ENCODE measurements around the gene JPH3.

JPH3 gene

DNA sequence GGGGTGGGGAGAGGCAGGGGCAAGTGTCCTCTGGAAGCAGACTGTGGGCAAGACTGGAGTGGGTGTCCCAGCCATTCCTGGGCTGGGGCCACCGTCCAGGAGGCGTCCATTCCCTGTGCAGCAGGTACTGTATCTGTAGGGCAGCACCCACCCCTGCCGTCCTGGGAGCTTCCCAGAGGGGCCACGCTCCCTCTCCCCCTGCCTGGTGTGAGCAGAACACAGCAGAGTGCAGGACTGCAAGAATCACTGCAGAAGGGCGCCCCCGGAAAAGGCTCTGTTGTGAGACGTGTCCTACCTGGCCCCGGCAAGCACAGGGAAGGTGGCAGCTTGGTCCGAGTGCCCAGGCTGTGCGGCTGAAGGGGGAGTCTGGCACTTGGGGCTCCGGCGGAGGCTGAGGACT, 93.2 kb downstream of the JPH3 start:
- no peak for TF ChIP-seq POLR2A (IDR thresholded peaks at IDR 0.05; ENCODE audit: low read depth, low read length)
- no peak for FAIRE-seq
- no peak for DNase-seq (ENCODE audit: insufficient read length, low spot score)

DNA sequence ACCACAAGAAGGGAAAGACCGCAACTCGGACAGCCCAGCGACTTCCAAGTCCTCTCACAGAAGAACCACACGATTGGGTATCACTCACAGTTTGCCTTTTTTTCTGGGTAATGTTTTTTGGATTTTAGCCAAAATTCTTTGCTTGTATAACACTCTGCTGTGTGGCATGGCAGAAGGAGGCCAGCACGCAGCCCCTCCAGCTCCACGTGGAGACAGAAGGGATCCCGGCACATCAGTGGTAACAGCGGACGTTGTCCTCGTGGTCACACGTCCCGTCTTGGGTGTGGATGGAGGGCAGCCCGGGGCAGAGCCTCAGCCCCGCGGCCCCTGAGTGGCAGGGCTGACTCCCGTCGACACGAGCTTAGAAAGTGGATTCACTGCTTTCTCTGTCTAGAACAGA, 94.4 kb downstream of the JPH3 start:
- DNase-seq (ENCODE audit: insufficient read length, low spot score), result no peak
- FAIRE-seq, result no peak
- TF ChIP-seq POLR2A (IDR thresholded peaks at IDR 0.05; ENCODE audit: low read depth, low read length), result no peak

DNA sequence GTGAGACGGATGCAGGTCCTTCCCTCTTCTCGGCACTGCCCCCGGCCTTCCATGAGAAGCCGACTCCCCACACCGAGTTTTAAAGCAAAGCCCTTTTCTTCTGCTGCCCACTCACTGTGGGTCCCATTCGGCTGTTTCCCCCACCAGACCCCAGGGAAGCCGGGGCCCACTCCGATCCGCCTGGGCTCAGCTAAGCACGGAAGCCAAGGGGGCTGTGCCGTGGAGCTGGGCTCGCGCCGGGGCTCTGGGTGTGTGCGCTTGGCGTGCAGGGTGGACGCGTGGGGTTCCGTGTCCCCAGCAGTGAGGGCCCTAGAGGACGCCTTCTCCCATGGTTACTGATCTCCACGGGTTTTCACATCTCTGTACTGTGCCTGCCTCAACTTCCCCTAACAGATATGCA, 94.9 kb downstream of the JPH3 start:
- DNase-seq (ENCODE audit: insufficient read length, low spot score) (no peak), FAIRE-seq (no peak)
- TF ChIP-seq POLR2A (IDR thresholded peaks at IDR 0.05; ENCODE audit: low read depth, low read length), result no peak

DNA sequence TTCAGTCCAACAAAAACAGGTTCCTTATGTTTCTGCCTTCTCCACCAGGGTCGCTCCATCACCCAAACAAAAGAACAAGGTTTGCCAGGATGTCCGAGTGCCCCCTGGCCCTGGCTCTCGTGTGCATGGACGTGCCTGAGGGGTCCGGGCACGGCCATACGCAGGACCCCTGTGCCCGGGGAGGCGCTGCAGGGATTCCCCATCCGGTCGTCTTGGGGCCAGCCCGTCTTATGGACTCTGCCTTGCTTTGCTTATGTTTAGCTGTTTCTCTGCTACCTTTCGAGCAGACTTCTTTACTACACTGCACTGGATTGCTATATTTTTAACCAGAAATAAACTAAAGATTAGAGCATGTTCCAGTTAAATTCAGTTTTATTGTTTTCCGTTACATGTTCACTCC, 95.5 kb downstream of the JPH3 start:
- DNase-seq (ENCODE audit: insufficient read length, low spot score), result no peak
- no peak for FAIRE-seq

DNA sequence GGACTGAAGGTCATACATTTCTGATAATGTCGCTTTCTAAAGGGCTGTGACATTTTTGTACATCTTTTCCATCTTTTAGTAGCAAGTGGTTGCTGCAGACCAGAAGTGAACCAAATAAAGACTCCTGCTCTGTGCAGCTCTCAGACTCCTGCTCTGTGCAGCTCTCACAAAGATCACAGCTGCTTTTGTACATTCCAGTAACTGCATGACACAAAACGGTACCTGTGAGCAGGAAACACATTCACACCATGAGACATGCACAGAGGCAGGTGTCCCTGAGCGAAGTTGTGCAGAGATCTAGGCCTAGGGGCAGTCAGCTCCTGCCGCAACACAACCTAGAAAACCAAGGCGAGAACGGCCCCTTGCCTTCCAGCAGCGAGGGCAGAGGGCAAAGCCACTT, 95.9 kb downstream of the JPH3 start:
- no peak for TF ChIP-seq POLR2A (IDR thresholded peaks at IDR 0.05; ENCODE audit: low read depth, low read length)
- DNase-seq (ENCODE audit: insufficient read length, low spot score) (no peak), FAIRE-seq (no peak)

More for the DNA sequence above, 95.5 kb downstream of the JPH3 start:
- TF ChIP-seq POLR2A (IDR thresholded peaks at IDR 0.05; ENCODE audit: low read depth, low read length), result no peak

DNA sequence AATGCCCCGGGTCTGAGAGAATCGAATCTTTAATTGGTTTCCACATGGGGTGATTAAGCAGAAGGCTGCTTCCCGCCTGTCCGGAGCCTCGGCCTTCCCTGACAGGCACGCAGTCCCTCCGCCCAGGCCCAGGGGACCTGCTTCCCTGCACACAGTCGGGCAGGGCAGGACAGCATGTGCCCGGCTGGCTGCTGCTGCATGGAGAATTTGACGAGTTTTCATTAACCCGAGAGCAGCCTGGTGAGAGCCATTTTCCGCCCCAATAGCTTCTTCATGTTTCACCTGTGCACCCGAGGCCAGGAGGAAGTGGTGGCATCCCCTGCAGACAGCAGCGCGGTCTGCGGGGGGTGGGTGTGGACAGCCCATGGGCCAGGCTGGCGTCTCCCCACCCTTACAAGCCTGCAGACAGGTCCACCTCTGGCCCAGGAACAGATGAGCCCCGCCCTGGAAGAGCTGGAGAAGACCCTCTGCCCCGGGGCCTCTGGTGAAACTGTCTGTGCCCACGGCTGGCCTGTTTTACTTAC, 96.4 kb downstream of the JPH3 start:
- DNase-seq (ENCODE audit: insufficient read length, low spot score) (no peak), FAIRE-seq (no peak)
- TF ChIP-seq POLR2A (IDR thresholded peaks at IDR 0.05; ENCODE audit: low read depth, low read length), result no peak

DNA sequence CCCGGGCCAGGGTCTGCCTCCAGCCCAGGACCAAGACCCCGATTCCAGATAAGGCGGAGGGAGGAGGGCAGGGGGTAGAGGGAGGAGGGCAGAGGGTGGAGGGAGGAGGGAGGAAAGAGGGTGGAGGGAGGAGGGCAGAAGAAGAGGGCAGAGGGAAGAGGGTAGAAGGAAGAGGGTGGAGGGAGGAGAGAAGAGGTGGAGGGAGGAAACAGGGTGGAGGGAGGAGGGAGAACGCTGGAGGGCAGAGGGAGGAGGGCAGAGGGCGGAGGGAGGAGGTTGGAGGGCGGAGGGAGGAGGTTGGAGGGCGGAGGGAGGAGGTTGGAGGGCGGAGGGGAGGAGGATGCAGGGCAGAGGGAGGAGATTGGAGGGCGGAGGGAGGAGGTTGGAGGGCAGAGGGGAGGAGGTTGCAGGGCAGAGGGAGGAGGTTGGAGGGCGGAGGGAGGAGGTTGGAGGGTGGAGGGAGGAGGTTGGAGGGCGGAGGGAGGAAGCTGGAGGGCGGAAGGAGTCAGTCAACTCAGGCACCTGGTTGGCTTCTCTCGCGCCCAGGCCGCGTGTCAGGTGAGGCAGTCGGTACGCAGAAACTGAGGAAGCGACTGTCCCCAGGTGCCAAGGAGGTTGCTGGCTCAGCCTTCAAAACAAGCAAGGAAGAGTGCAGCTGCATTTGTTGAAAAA, 98.2 kb downstream of the JPH3 start:
- FAIRE-seq, result no peak
- TF ChIP-seq POLR2A (IDR thresholded peaks at IDR 0.05; ENCODE audit: low read depth, low read length), result no peak
- no peak for DNase-seq (ENCODE audit: insufficient read length, low spot score)

DNA sequence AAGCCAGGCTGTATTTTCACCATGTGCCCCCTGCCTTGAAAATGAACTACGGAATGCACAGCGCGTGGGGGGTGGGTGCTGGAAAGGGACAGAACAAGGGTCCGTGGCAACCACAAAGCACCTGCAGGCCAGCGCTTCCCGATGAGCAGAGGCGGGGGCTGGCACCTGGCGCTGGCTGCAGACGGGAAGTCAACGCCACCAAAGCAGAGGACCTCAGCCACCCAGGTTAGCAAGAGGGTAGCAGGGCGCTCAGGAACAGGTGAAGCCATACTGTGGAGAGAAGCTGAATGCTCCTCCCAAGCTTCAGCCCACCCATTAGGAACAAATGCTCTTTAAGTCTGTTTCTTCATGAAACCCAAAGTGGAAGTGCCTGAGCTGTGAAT, 98.8 kb downstream of the JPH3 start:
- no peak for TF ChIP-seq POLR2A (IDR thresholded peaks at IDR 0.05; ENCODE audit: low read depth, low read length)
- FAIRE-seq, result no peak
- DNase-seq (ENCODE audit: insufficient read length, low spot score), result no peak

DNA sequence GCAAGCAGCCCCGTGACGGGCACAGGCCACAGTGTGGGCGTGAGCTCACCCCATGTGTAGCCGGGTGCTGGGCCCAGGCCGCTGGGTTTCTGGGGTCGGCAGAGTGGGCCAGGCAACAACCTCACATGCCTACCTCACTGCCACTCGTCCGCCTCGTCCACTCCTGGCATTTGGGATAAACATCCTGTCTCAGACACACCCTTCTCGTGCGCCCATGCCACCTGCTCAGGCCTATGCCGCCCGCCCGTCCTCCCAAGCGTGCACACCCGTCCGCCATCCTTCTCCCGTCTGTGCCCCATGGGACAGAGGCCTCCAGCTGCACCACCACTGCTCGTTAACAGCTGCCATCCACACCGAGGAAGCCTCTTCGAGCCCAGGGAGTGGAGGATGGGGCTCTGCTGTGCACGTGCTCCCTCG, 99.2 kb downstream of the JPH3 start:
- DNase-seq (ENCODE audit: insufficient read length, low spot score) (no peak), FAIRE-seq (no peak)
- TF ChIP-seq POLR2A (IDR thresholded peaks at IDR 0.05; ENCODE audit: low read depth, low read length), result no peak

DNA sequence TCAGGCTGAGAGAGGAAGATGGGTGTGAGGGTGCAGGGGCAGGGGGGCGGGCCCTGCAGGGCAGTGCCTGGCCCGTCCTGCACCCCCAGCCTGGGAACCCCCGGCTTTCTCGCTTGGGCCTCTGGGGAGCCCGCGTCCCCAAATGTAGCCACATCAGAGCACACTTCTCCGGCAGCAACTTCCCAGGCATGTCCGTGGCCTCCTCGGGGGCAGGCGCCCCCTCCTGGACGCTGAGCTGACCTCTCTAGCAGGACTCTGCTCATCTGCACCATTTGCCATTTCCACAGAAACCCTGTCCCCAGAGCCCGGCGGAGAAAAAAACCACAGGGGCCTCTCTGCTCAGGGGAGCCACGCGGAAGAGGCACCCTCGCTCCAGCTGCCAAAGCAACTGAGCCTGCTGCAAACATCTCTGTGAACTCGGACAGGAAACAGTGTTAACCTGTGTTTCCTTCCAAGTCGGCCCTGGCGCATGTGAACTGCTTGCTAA, 100.1 kb downstream of the JPH3 start:
- TF ChIP-seq POLR2A (IDR thresholded peaks at IDR 0.05; ENCODE audit: low read depth, low read length), result no peak
- DNase-seq (ENCODE audit: insufficient read length, low spot score) (no peak), FAIRE-seq (no peak)

DNA sequence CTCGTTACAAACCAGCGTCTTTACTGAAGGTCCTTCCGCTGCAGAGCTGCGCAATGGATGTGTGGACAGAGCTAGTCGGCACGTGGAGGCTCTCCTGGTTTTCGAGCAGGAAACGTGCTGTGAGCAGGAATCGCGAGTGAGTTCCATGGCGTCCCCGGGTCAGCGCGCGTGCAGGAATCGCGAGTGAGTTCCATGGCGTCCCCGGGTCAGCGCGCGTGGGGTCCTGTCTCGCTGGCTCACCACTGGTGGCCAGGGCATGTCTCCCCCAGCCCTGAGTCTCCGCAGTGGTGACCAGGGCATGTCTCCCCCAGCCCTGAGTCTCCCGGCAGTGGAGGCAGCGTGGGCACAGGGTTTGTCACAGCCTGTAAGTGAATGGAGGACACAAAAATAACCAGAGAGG, 100.8 kb downstream of the JPH3 start:
- DNase-seq (ENCODE audit: insufficient read length, low spot score), result no peak

DNA sequence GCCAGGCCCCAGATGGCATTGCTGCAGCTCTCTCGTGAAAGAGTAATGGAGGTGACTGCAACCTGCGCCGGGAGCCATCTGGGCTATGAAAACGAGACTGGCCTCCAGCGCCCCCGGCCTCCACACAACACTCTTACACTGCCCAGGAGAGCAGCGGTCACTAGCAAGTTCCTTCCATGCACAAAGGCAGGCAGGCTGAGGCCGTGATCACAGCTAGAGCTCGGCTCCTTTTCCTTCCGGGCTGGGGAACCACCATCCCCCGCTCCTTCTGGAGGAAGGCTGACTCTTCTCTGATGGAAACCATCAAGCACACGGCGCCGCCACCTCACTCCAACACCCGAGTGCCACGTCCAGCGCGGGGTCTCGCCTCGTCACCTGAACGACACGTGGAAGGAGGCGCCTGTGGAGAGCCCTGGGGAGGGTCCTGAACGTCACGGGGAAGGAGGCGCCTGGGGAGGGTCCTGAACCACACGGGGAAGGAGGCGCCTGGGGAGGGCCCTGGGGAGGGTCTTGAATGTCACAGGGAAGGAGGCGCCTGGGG, 101.6 kb downstream of the JPH3 start:
- FAIRE-seq, result no peak
- TF ChIP-seq POLR2A (IDR thresholded peaks at IDR 0.05; ENCODE audit: low read depth, low read length), result no peak
- DNase-seq (ENCODE audit: insufficient read length, low spot score), result no peak

More for the DNA sequence above, 100.8 kb downstream of the JPH3 start:
- FAIRE-seq, result no peak
- no peak for TF ChIP-seq POLR2A (IDR thresholded peaks at IDR 0.05; ENCODE audit: low read depth, low read length)

DNA sequence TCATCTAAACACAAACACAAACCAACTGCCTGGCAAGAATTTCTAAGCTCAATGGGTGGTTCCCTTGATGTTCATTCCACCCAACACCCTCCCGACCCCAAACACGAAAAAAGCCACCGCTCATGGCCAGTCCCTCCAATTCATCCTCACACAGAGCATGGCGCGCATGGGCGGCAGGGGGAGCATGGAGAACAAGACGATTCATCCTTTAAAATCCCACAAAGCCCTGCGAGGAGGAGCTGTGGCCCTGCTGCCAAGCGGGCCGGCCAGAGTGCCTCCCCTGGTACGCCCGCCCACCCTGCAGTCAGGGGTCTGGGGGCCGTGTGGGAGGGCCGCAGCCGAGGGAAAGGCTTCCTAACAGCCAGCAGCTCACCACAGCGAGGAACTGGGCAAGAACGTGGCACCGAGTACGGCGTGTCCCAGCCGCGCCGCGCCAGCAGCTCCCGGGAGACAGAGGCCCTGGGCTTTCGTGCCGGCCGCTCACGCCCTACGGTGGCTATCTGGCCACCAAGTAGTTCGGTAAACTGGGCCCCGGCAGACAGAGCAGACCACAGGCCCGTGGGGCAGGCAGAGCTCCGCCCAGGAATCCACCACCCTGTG, 102.5 kb downstream of the JPH3 start:
- FAIRE-seq, result no peak
- no peak for DNase-seq (ENCODE audit: insufficient read length, low spot score)
- TF ChIP-seq POLR2A (IDR thresholded peaks at IDR 0.05; ENCODE audit: low read depth, low read length), result no peak

DNA sequence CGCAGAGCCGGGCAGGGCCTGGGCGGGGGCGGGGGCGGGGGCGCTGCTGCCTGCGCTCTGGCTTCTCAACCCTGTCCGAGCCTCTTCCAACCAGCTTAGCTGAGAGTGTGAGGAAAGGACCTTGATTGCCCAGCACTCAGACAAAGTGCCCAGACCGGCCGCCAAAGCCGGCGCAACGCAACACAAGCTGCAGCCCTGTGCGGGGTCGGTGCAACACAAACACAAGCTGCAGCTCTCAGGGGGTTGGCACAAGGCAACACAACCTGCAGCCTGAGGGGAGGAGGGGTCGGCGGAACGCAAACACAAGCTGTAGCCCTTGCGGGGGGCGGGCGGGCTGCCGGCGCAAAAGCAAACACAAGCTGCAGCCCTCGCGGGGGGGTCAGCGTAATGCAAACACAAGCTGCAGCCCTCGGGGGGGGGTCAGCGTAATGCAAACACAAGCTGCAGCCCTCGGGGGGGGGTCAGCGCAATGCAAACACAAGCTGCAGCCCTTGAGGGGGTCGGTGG, 103.5 kb downstream of the JPH3 start:
- FAIRE-seq (no peak), DNase-seq (ENCODE audit: insufficient read length, low spot score) (no peak)
- no peak for TF ChIP-seq POLR2A (IDR thresholded peaks at IDR 0.05; ENCODE audit: low read depth, low read length)

Data from H54 (cell line).